Liver (tissue), 9 donors: ENCODE results near the gene PCP2. TPM values are rescaled to one million over a fixed set of nuclear protein-coding genes. Genes with fewer than 3 reads are reported as not detected.

Experiments
- DNase-seq: peaks from one replicate; pipeline ENCODE4 v3.0.0-alpha.2; 2017; ENCODE audit warnings: low spot score
- H3K27ac ChIP-seq, 2 donors: one replicate each; pipeline ENCODE4 v1.7.0; 2013; ENCODE audit warnings: inconsistent platforms in 2 of 2, low read length in 2 of 2, control low read depth in 1 of 2, low read depth in 1 of 2, mild to moderate bottlenecking in 1 of 2
- H3K27me3 ChIP-seq, 4 donors: one replicate each; pipeline versions ENCODE4 v1.6.1 to v1.7.0; 2013; ENCODE audit warnings: low read length in 3 of 4, inconsistent platforms in 1 of 4, mild to moderate bottlenecking in 1 of 4, moderate library complexity in 1 of 4; ENCODE audit not compliant: control insufficient read depth in 4 of 4, insufficient read depth in 4 of 4
- H3K36me3 ChIP-seq, 4 donors: one replicate each; pipeline versions ENCODE4 v1.6.1 to v1.7.0; 2013; ENCODE audit warnings: low read length in 3 of 4, mild to moderate bottlenecking in 3 of 4, low read depth in 1 of 4, moderate library complexity in 1 of 4; ENCODE audit not compliant: control insufficient read depth in 4 of 4, insufficient read depth in 3 of 4
- H3K4me1 ChIP-seq, 4 donors: one replicate each; pipeline versions ENCODE4 v1.6.1 to v1.7.0; 2013; ENCODE audit warnings: low read length in 3 of 4, mild to moderate bottlenecking in 3 of 4, moderate library complexity in 1 of 4; ENCODE audit not compliant: control insufficient read depth in 4 of 4, insufficient read depth in 4 of 4
- H3K4me3 ChIP-seq, 3 donors: one replicate each; pipeline versions ENCODE4 v1.6.1 to v1.7.0; 2013; ENCODE audit warnings: low read length in 3 of 3, control low read depth in 1 of 3, low read depth in 1 of 3, mild to moderate bottlenecking in 1 of 3
- H3K9ac ChIP-seq, 2 donors: one replicate each; pipeline ENCODE4 v1.7.0; 2013; ENCODE audit warnings: low read length in 2 of 2, mild to moderate bottlenecking in 2 of 2, moderate library complexity in 2 of 2, control low read depth in 1 of 2, low read depth in 1 of 2
- H3K9me3 ChIP-seq, 4 donors: one replicate each; pipeline versions ENCODE4 v1.6.1 to v1.7.0; 2013; ENCODE audit warnings: low read length in 3 of 4; ENCODE audit not compliant: control insufficient read depth in 4 of 4
- CTCF ChIP-seq: fragments of 150-350 bp; IDR thresholded peaks from 2 replicates; pipeline ENCODE4 v1.5.1; 2017; ENCODE audit warnings: improper control_type of control experiment, low read depth, low read length; ENCODE audit not compliant: missing input control
- FOXA1 ChIP-seq: IDR thresholded peaks from 2 replicates; pipeline ENCODE4 v1.6.1; 2016; ENCODE audit warnings: antibody characterized with exemption
- GABPA ChIP-seq, 2 donors: IDR thresholded peaks in 1 of 2; conservative IDR thresholded peaks in 1 of 2; 2 replicates each; pipeline ENCODE4 v1.6.1; 2016; ENCODE audit warnings: antibody characterized with exemption in 2 of 2, mild to moderate bottlenecking in 1 of 2, moderate library complexity in 1 of 2
- HNF4G ChIP-seq: IDR thresholded peaks from 2 replicates; pipeline ENCODE4 v1.6.1; 2016; ENCODE audit warnings: antibody characterized with exemption
- JUND ChIP-seq, 2 donors: IDR thresholded peaks; 2 replicates each; pipeline ENCODE4 v1.6.1; 2016; ENCODE audit warnings: antibody characterized with exemption in 2 of 2
- NR2F2 ChIP-seq: IDR thresholded peaks from 2 replicates; pipeline ENCODE4 v1.6.1; 2016; ENCODE audit warnings: antibody characterized with exemption
- RAD21 ChIP-seq, 2 donors: IDR thresholded peaks; 2 replicates each; pipeline ENCODE4 v1.6.1; 2016; ENCODE audit warnings: antibody characterized with exemption in 2 of 2, mild to moderate bottlenecking in 2 of 2
- RXRA ChIP-seq, 2 donors: IDR thresholded peaks; 2 replicates each; pipeline ENCODE4 v1.6.1; 2017 to 2018; ENCODE audit warnings: antibody characterized with exemption in 2 of 2, mild to moderate bottlenecking in 1 of 2
- SP1 ChIP-seq: IDR thresholded peaks from 2 replicates; pipeline ENCODE4 v1.6.1; 2018; ENCODE audit warnings: antibody characterized with exemption, mild to moderate bottlenecking
- TAF1 ChIP-seq: conservative IDR thresholded peaks from 2 replicates; pipeline ENCODE4 v1.6.1; 2016; ENCODE audit warnings: antibody characterized with exemption, mild to moderate bottlenecking
- YY1 ChIP-seq: IDR thresholded peaks from 2 replicates; pipeline ENCODE4 v1.6.1; 2016; ENCODE audit warnings: antibody characterized with exemption, mild to moderate bottlenecking
- whole genome bisulfite sequencing: extraction: QIAGEN DNeasy Blood & Tissue Kit; methylation state at CpG from one replicate; pipeline ENCODE4 v1.1.7; 2013; 5-methylcytosine and 5-hydroxymethylcytosine counted together
- polyA plus RNA-seq, 2 donors: library from polyadenylated mRNA; stranded (reverse) in 1 of 2; unstranded in 1 of 2; fragments of 200-250 nt in 1 of 2; fragments of >200 nt in 1 of 2; fragmentation: Nextera tagmentation in 1 of 2; extraction: Ambion mirVana in 1 of 2; gene quantifications; one replicate each; pipeline versions ENCODE4 v1.2.1 to v1.2.3, GENCODE V29; 2013 to 2015
- total RNA-seq, 2 donors: library from RNA; depleted of rRNA; stranded (reverse); fragments of >200 nt; gene quantifications; one replicate each; pipeline ENCODE4 v1.2.3, GENCODE V29; 2014
- TF ChIP-seq, protein P1 (sequence below): IDR thresholded peaks from 2 replicates; pipeline ENCODE4 v1.6.1; 2016; ENCODE audit warnings: antibody characterized with exemption
- TF ChIP-seq, protein P2 (sequence below): IDR thresholded peaks from 2 replicates; pipeline ENCODE4 v1.6.1; 2016; ENCODE audit warnings: antibody characterized with exemption
- donor health status: healthy.
- donor health status: healthy.
- donor health status: healthy.
- donor health status: healthy.
- donor health status: healthy.

PCP2 gene
- total and polyA plus RNA-seq, 4 donors, result 0.08 to 0.25 TPM; not detected in 2

DNA sequence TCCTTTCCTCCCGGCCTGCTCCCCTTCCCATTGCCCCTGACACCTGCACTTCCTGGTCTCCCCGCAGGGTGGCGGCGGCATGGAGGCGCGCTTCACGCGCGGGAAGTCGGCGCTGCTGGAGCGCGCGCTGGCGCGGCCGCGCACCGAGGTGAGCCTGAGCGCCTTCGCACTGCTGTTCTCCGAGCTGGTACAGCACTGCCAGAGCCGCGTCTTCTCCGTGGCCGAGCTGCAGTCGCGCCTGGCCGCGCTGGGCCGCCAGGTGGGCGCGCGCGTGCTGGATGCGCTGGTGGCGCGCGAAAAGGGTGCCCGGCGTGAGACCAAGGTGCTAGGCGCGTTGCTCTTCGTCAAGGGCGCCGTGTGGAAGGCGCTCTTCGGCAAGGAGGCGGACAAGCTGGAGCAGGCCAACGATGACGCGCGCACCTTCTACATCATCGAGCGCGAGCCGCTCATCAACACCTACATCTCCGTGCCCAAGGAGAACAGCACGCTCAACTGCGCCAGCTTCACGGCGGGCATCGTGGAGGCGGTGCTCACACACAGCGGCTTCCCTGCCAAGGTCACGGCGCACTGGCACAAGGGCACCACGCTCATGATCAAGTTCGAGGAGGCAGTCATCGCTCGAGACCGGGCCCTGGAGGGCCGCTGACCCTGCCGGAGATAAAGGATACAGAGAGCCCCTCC is 48.8 kb upstream of the PCP2 start:
- TF ChIP-seq GABPA (IDR thresholded peaks at IDR 0.05 in 1 of 2, conservative IDR thresholded peaks at IDR 0.05 in 1 of 2) (no peak), SP1 (no peak), JUND (IDR thresholded peaks at IDR 0.05) (no peak), CTCF (no peak), FOXA1 (no peak), NR2F2 (no peak), TAF1 (no peak), RXRA (IDR thresholded peaks at IDR 0.05) (no peak)
- TF ChIP-seq, protein P1, sequence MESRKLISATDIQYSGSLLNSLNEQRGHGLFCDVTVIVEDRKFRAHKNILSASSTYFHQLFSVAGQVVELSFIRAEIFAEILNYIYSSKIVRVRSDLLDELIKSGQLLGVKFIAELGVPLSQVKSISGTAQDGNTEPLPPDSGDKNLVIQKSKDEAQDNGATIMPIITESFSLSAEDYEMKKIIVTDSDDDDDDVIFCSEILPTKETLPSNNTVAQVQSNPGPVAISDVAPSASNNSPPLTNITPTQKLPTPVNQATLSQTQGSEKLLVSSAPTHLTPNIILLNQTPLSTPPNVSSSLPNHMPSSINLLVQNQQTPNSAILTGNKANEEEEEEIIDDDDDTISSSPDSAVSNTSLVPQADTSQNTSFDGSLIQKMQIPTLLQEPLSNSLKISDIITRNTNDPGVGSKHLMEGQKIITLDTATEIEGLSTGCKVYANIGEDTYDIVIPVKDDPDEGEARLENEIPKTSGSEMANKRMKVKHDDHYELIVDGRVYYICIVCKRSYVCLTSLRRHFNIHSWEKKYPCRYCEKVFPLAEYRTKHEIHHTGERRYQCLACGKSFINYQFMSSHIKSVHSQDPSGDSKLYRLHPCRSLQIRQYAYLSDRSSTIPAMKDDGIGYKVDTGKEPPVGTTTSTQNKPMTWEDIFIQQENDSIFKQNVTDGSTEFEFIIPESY, result no peak
- TF ChIP-seq, protein P2, sequence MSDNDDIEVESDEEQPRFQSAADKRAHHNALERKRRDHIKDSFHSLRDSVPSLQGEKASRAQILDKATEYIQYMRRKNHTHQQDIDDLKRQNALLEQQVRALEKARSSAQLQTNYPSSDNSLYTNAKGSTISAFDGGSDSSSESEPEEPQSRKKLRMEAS, result no peak
- peaks cover 0 to 25% (median 13%) of the 10 kb centered on the region in 4 donors for H3K4me1 ChIP-seq
- H3K36me3 ChIP-seq, result peaks cover 0 to 6% (median 0%) of the 10 kb centered on the region in 4 donors
- 88% methylated on average over 74 of the region's 74 CpGs for WGBS
- no peak overlapping the region for H3K9ac ChIP-seq
- no peaks in the 10 kb centered on the region for H3K9me3 ChIP-seq
- peak overlapping the region in 1 of 2 donors; percentile 84 for H3K27ac ChIP-seq
- peak overlapping the region in 1 of 3 donors; percentile 80 for H3K4me3 ChIP-seq
- DNase-seq, result no peak
- no peaks in the 10 kb centered on the region for H3K27me3 ChIP-seq

- DNase-seq, result peak; percentile 71
- Histone ChIP-seq H3K9me3 (no peaks in the 10 kb centered on the region), H3K4me3 (peak overlapping the region; percentile 80 to 97 (median 93)), H3K27ac (peak overlapping the region; percentile 84 to 91), H3K9ac (peak overlapping the region; percentile 45 to 92), H3K36me3 (peaks cover 0 to 6% (median 0%) of the 10 kb centered on the region in 4 donors), H3K4me1 (peaks cover 0 to 25% (median 13%) of the 10 kb centered on the region in 4 donors), H3K27me3 (no peaks in the 10 kb centered on the region)
- TF ChIP-seq CTCF, result peak; percentile 49
- no peak for TF ChIP-seq HNF4G
- peak; percentile 69 to 81 for TF ChIP-seq RAD21 (IDR thresholded peaks at IDR 0.05)
- TF ChIP-seq, protein P2, result no peak
- TF ChIP-seq YY1, result no peak
- TF ChIP-seq FOXA1, result no peak
- TF ChIP-seq RXRA (IDR thresholded peaks at IDR 0.05), result peak in 1 of 2 donors; percentile 29
- TF ChIP-seq SP1, result peak; percentile 27
- TF ChIP-seq, protein P1, result no peak
- WGBS, result 14% methylated on average over 43 of the region's 43 CpGs
These were observed 48.0 kb upstream of the PCP2 start for GRCh38 chr19:7681340-7682174.
